Coronary artery (tissue), 2 donors: Measurements from ENCODE around the gene DDX31.

Experiments used
- DNase-seq: peaks from one replicate; pipeline ENCODE4 v3.0.0-alpha.2; 2017; ENCODE audit warnings: low spot score
- H3K27ac ChIP-seq, 2 donors: fragments of 200-600 bp; sonication (generic); one replicate each; pipeline ENCODE4 v1.5.1; 2016 to 2019
- H3K4me3 ChIP-seq: fragments of 200-600 bp; sonication (generic); 2 replicates; pipeline ENCODE4 v1.5.1; 2016; ENCODE audit warnings: mild to moderate bottlenecking, moderate library complexity
- CTCF ChIP-seq: fragments of 200-600 bp; sonication (generic); IDR thresholded peaks from one replicate; pipeline ENCODE4 v1.5.1; 2019; ENCODE audit warnings: antibody characterized with exemption

Gene DDX31

GRCh38 chr9:132663117-132663516, 6.7 kb downstream of the DDX31 start:
- Histone ChIP-seq H3K27ac (no peak overlapping the region), H3K4me3 (no peak overlapping the region)
- DNase-seq: no peak
- TF ChIP-seq CTCF: no peak

GRCh38 chr9:132662152-132662945, 7.4 kb downstream of the DDX31 start:
- no peak for TF ChIP-seq CTCF
- H3K27ac ChIP-seq: no peak overlapping the region
- no peak for DNase-seq
- H3K4me3 ChIP-seq: no peak overlapping the region

- Histone ChIP-seq H3K27ac (no peak overlapping the region), H3K4me3 (no peak overlapping the region)
- DNase-seq: no peak
- no peak for TF ChIP-seq CTCF
Observed at GRCh38 chr9:132656299-132656698, 13.5 kb downstream of the DDX31 start.

- Histone ChIP-seq H3K27ac (no peak overlapping the region), H3K4me3 (no peak overlapping the region)
- DNase-seq: no peak
- no peak for TF ChIP-seq CTCF
Observed at GRCh38 chr9:132651259-132651658, 18.5 kb downstream of the DDX31 start.

GRCh38 chr9:132648685-132649084, 21.1 kb downstream of the DDX31 start:
- Histone ChIP-seq H3K4me3 (no peak overlapping the region), H3K27ac (no peak overlapping the region)
- DNase-seq: no peak
- no peak for TF ChIP-seq CTCF

DNA sequence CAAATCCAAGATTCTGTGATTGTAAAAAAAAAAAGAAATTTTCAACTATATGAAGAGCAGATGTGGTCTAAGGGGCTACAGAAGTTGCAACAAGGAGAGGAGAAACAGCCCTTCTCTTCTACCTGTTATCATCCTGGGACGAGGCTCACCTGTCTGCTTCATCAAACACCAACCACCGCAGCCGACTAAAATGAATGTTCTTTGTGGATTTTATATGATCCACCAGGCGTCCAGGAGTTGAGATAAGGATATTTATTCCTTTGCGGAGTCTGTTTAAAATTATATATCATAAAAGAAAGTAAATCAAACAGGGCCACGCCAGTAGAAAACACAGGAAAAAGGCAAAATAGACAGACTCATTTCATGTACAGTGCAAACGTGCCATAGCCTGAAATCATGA, 21.5 kb downstream of the DDX31 start:
- no peak overlapping the region for H3K4me3 ChIP-seq
- TF ChIP-seq CTCF: no peak
- DNase-seq: no peak

DNA sequence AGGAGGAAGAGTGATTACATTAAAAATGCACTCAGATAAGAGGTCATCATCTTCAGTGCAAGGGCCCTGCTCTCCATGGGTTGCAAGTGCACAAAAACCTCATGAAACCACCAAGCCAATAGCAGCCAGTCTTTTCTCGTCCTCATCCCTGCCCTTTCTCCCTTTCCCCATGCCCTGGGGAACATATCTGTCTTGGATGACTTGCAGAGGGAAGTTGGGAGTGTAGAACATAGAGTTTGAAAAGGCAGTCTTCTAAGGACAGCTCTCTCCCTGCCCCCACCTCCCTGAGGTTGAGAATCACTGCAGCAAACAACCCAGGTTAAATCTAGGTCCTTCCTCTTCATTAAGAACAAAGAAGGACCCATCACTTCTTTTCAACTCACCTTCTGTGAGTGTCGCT, 22.0 kb downstream of the DDX31 start:
- no peak for TF ChIP-seq CTCF
- H3K27ac ChIP-seq: no peak overlapping the region
- H3K4me3 ChIP-seq: no peak overlapping the region
- DNase-seq: no peak

More for the DNA sequence above, 21.5 kb downstream of the DDX31 start:
- no peak overlapping the region for H3K27ac ChIP-seq
